ENCODE measurements around the gene CWH43. TPM values are rescaled to one million over a fixed set of nuclear protein-coding genes. Genes with fewer than 3 reads are reported as not detected.

Gene CWH43
- total RNA-seq, 4 donors from 2014 or later, result not detected

- no peak for TF ChIP-seq CTCF (IDR thresholded peaks at IDR 0.05; ENCODE audit: low read depth)
Measured at GRCh38 chr4:49058306-49058705, 72.2 kb downstream of the CWH43 start.

- TF ChIP-seq CTCF (IDR thresholded peaks at IDR 0.05; ENCODE audit: low read depth), result no peak
Measured at GRCh38 chr4:49063670-49064069, 77.6 kb downstream of the CWH43 start.

Small RNA genes lying within 50 kb of the gene (small RNA-seq; reads per million reads assigned to genes)
- gene AC020593.1, result not detected

Other genes with a start within 250 kb of the CWH43 start
- gene FRYL, start 206.0 kb upstream of the CWH43 start, total RNA-seq, result 100 to 1,000 TPM in 1 of 4 donors, 10 to 100 TPM in 3; 69.1 to 140 (median 90.0) TPM
- gene OCIAD1, start 155.2 kb upstream of the CWH43 start, total RNA-seq, result 100 to 1,000 TPM in 1 of 4 donors, 10 to 100 TPM in 3; 86.3 to 122 (median 91.1) TPM
- 1 to 10 TPM; 2.9 to 8.5 (median 7.6) TPM for gene OCIAD2, start 79.5 kb upstream of the CWH43 start, total RNA-seq